Mesothelial cell of epicardium (in vitro differentiated cells): Measurements from ENCODE around the gene TRPV6. TPM values are rescaled to one million over a fixed set of nuclear protein-coding genes. Genes with fewer than 3 reads are reported as not detected.

Source experiments
- DNase-seq, 2 experiments: peaks; one replicate each; pipeline ENCODE4 v3.0.0; 2021; ENCODE audit warnings: low spot score in 2 of 2; ENCODE audit not compliant: unreplicated experiment in 2 of 2
- H3K27ac Mint-ChIP-seq: 2 replicates; pipeline ENCODE4 v1.8.0; 2021; ENCODE audit warnings: mixed read lengths
- H3K27me3 Mint-ChIP-seq: 2 replicates; pipeline ENCODE4 v1.8.0; 2021; ENCODE audit warnings: low read depth, mixed read lengths
- H3K36me3 Mint-ChIP-seq: 2 replicates; pipeline ENCODE4 v1.8.0; 2021; ENCODE audit warnings: mixed read lengths
- H3K4me1 Mint-ChIP-seq: 2 replicates; pipeline ENCODE4 v1.8.0; 2021; ENCODE audit warnings: mixed read lengths
- H3K4me3 Mint-ChIP-seq: 2 replicates; pipeline ENCODE4 v1.8.0; 2021; ENCODE audit warnings: mild to moderate bottlenecking, moderate library complexity, mixed read lengths
- H3K9me3 Mint-ChIP-seq: 2 replicates; pipeline ENCODE4 v1.8.0; 2021; ENCODE audit warnings: mixed read lengths
- CTCF ChIP-seq: fragments of 200-600 bp; sonication (generic); IDR thresholded peaks from one replicate; pipeline ENCODE4 v1.5.0; 2021; ENCODE audit warnings: antibody characterized with exemption; ENCODE audit not compliant: unreplicated experiment
- total RNA-seq: library from RNA; stranded (reverse); gene quantifications from 3 replicates; pipeline ENCODE4 v1.2.1, GENCODE V29; 2021

Gene TRPV6
- total RNA-seq, 1 donor from 2014 or later: 5.7 TPM

- DNase-seq: no peak
- Mint-ChIP-seq H3K36me3 (no peaks in the 10 kb centered on the region), H3K4me3 (no peak overlapping the region), H3K27ac (no peak overlapping the region), H3K27me3 (no peaks in the 10 kb centered on the region), H3K9me3 (peaks cover 12% of the 10 kb centered on the region), H3K4me1 (peaks cover 18% of the 10 kb centered on the region)
- TF ChIP-seq CTCF: no peak
These were observed 22.7 kb upstream of the TRPV6 start for GRCh38 chr7:142908290-142908689.

GRCh38 chr7:142906643-142907042 lies 21.1 kb upstream of the TRPV6 start:
- no peak for DNase-seq
- TF ChIP-seq CTCF: no peak
- Mint-ChIP-seq H3K27ac (no peak overlapping the region), H3K4me1 (peaks cover 10% of the 10 kb centered on the region), H3K4me3 (no peak overlapping the region), H3K36me3 (no peaks in the 10 kb centered on the region), H3K9me3 (peaks cover 23% of the 10 kb centered on the region), H3K27me3 (no peaks in the 10 kb centered on the region)

GRCh38 chr7:142905759-142906158 lies 20.2 kb upstream of the TRPV6 start:
- TF ChIP-seq CTCF: no peak
- peaks cover 19% of the 10 kb centered on the region for H3K9me3 Mint-ChIP-seq
- H3K36me3 Mint-ChIP-seq: no peaks in the 10 kb centered on the region
- no peak overlapping the region for H3K4me3 Mint-ChIP-seq
- no peak for DNase-seq
- peaks cover 8% of the 10 kb centered on the region for H3K4me1 Mint-ChIP-seq
- no peaks in the 10 kb centered on the region for H3K27me3 Mint-ChIP-seq
- no peak overlapping the region for H3K27ac Mint-ChIP-seq

- H3K4me3 Mint-ChIP-seq: no peak overlapping the region
- H3K4me1 Mint-ChIP-seq: no peaks in the 10 kb centered on the region
- no peak overlapping the region for H3K27ac Mint-ChIP-seq
- H3K9me3 Mint-ChIP-seq: peaks cover 19% of the 10 kb centered on the region
- no peaks in the 10 kb centered on the region for H3K27me3 Mint-ChIP-seq
- no peak for TF ChIP-seq CTCF
- no peak for DNase-seq
- no peaks in the 10 kb centered on the region for H3K36me3 Mint-ChIP-seq
These were observed 18.6 kb upstream of the TRPV6 start for GRCh38 chr7:142904128-142904527.

- peaks cover 4% of the 10 kb centered on the region for H3K27me3 Mint-ChIP-seq
- no peaks in the 10 kb centered on the region for H3K36me3 Mint-ChIP-seq
- TF ChIP-seq CTCF: no peak
- DNase-seq: no peak
- H3K9me3 Mint-ChIP-seq: peaks cover 15% of the 10 kb centered on the region
- H3K4me1 Mint-ChIP-seq: peaks cover 4% of the 10 kb centered on the region
- no peak overlapping the region for H3K27ac Mint-ChIP-seq
- no peak overlapping the region for H3K4me3 Mint-ChIP-seq
These were observed 16.1 kb upstream of the TRPV6 start for GRCh38 chr7:142901426-142902259.
